ENCODE data around the gene MPEG1.

MPEG1 gene

DNA sequence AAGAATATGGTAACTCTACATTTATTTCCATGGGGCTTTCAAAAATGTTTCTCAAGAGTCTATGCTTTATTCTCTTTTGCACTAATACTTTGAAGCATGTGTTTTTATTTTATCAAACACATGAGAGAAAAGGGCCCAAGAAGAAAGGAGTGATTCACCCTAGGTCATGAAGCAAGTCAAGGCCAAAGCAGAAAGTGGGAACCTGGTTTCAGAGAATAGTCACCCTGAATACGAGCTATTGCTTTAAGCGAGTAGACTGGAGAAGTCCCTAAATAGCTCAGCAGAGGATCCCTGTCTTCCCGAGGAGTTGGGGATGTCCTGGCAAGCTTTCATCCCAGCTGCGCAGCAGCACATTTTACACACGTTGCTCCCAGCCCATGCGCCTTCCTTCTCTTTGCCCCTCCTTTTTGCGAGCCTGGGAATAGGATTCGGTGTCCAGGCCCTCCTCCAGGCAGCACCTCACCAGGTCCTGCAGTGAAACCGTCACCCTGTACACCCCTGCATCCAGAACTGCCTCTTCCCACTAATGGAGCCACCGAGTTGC is 19.1 kb downstream of the MPEG1 start:
- peaks cover 17% of the 10 kb centered on the region for H3K36me3 ChIP-seq (ENCODE audit: control insufficient read depth, insufficient read depth, low read length)
- H3K27me3 ChIP-seq (replicated peaks; ENCODE audit: control insufficient read depth, insufficient read depth, low read length), result no peaks in the 10 kb centered on the region
- no peak for DNase-seq (ENCODE audit: extremely low read depth, insufficient read length)
- H3K4me3 ChIP-seq (replicated peaks; ENCODE audit: low read depth, low read length), result no peak overlapping the region
- TF ChIP-seq, protein P1, sequence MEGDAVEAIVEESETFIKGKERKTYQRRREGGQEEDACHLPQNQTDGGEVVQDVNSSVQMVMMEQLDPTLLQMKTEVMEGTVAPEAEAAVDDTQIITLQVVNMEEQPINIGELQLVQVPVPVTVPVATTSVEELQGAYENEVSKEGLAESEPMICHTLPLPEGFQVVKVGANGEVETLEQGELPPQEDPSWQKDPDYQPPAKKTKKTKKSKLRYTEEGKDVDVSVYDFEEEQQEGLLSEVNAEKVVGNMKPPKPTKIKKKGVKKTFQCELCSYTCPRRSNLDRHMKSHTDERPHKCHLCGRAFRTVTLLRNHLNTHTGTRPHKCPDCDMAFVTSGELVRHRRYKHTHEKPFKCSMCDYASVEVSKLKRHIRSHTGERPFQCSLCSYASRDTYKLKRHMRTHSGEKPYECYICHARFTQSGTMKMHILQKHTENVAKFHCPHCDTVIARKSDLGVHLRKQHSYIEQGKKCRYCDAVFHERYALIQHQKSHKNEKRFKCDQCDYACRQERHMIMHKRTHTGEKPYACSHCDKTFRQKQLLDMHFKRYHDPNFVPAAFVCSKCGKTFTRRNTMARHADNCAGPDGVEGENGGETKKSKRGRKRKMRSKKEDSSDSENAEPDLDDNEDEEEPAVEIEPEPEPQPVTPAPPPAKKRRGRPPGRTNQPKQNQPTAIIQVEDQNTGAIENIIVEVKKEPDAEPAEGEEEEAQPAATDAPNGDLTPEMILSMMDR (IDR thresholded peaks at IDR 0.05; ENCODE audit: insufficient read depth, low read length, poor library complexity, severe bottlenecking), result no peak

DNA sequence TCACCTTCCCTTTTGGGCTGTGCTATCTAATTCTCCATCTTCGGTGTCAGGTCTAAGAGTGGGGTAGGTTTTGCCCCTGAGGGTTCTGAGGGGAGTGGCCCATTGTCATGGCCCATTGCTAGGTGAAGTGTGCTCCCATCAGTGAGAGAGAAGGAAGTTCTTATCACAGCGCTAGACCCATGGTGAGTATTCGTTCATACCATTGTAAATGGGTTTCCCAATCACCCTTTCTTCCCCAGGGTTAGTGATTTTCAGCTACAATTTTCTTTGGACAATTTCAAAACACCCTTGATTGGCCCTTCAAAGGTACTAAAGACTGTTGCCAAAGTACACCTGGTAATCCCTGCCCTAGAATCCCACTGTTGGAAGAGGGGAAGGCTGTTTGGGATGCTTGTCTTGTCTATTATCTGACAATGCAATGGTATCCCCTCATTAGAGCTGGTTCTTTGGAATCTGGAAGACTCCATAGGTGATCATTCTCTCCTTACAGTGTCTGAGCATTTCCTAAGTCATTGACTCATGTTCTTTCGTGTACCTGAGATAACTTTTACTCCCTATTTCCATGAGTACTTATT is 20.2 kb downstream of the MPEG1 start:
- TF ChIP-seq, protein P1 (IDR thresholded peaks at IDR 0.05; ENCODE audit: insufficient read depth, low read length, poor library complexity, severe bottlenecking), result no peak
- DNase-seq (ENCODE audit: extremely low read depth, insufficient read length), result no peak
- Histone ChIP-seq H3K4me3 (replicated peaks; ENCODE audit: low read depth, low read length) (no peak overlapping the region), H3K27me3 (replicated peaks; ENCODE audit: control insufficient read depth, insufficient read depth, low read length) (no peaks in the 10 kb centered on the region), H3K36me3 (ENCODE audit: control insufficient read depth, insufficient read depth, low read length) (peaks cover 20% of the 10 kb centered on the region)

DNA sequence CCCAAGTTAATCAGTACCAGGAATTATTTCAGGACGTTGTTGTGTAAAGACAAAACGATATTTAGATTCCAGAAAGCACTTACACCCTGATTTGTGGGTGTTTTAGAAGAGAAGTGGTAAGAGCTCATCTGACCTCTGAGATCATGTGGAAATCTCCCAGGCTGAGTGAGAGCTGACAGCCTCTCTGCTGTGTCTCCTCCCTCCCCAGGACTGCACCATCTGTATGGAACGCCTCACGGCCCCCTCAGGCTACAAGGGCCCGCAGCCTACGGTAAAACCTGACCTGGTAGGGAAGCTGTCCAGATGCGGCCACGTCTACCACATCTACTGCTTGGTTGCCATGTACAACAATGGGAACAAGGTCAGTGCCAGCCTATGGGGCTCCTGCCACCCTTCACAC is 20.8 kb downstream of the MPEG1 start:
- TF ChIP-seq, protein P1 (IDR thresholded peaks at IDR 0.05; ENCODE audit: insufficient read depth, low read length, poor library complexity, severe bottlenecking), result no peak
- Histone ChIP-seq H3K4me3 (replicated peaks; ENCODE audit: low read depth, low read length) (no peak overlapping the region), H3K36me3 (ENCODE audit: control insufficient read depth, insufficient read depth, low read length) (peaks cover 22% of the 10 kb centered on the region), H3K27me3 (replicated peaks; ENCODE audit: control insufficient read depth, insufficient read depth, low read length) (no peaks in the 10 kb centered on the region)
- no peak for DNase-seq (ENCODE audit: extremely low read depth, insufficient read length)

DNA sequence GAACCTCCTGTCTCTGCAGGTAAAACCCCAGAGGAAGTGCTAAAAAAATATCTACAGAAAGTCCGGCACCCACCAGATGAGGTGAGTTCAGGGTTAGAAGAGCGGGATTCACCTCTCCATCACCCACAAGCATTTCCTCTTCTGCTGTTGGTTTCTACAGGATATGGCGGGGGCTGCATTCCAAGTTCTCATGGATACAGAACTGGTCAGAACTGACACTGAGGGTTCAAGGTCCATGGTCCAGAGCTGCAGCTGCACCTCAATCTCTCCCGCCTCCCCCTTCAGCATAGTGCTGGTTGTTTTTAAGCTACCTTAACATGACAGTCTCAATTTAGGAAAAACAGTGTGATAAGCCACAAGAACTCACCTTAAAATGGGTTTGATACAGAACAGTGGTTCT is 21.6 kb downstream of the MPEG1 start:
- no peak for DNase-seq (ENCODE audit: extremely low read depth, insufficient read length)
- TF ChIP-seq, protein P1 (IDR thresholded peaks at IDR 0.05; ENCODE audit: insufficient read depth, low read length, poor library complexity, severe bottlenecking), result no peak
- Histone ChIP-seq H3K36me3 (ENCODE audit: control insufficient read depth, insufficient read depth, low read length) (peaks cover 22% of the 10 kb centered on the region), H3K4me3 (replicated peaks; ENCODE audit: low read depth, low read length) (no peak overlapping the region), H3K27me3 (replicated peaks; ENCODE audit: control insufficient read depth, insufficient read depth, low read length) (no peaks in the 10 kb centered on the region)

DNA sequence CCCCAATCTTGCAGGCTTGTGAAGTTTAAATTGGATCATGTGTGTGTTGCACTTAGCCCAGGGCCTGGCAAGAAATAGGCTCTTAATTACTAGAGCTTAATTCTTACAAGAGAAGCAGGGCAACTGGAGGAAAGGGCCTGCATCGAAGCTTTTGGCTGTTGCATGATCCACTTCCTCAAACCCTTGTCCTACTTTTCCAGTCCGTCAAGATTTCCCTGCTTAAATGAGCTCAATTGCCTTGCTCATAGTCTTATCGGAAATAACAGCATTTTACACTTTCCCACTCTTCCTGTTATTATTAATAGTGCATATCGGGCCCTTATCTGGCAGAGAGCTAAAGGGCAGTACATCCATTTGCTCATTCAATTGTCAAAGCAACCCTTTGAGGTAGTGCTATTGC is 22.7 kb downstream of the MPEG1 start:
- TF ChIP-seq, protein P1 (IDR thresholded peaks at IDR 0.05; ENCODE audit: insufficient read depth, low read length, poor library complexity, severe bottlenecking), result no peak
- no peak for DNase-seq (ENCODE audit: extremely low read depth, insufficient read length)
- no peak overlapping the region for H3K4me3 ChIP-seq (replicated peaks; ENCODE audit: low read depth, low read length)

DNA sequence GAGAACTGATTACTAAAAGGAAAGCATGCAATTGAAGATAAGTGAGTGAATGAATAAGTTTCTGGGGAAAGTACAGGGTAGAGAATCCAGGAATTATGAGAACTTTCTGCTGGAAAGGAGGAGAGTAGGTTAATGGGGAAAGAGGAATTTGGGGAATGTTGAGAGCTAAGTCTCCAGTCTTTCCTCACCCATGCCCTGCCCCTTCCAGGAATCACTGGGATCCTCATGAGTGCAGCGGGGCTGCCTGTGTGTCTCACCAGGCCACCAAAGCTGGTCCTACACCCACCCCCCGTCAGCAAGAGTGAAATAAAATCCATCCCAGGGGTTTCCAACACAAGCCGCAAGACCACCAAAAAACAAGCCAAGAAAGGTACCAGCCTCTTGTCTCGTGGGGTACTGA is 23.8 kb downstream of the MPEG1 start:
- H3K36me3 ChIP-seq (ENCODE audit: control insufficient read depth, insufficient read depth, low read length), result peaks cover 23% of the 10 kb centered on the region
- DNase-seq (ENCODE audit: extremely low read depth, insufficient read length), result no peak
- no peaks in the 10 kb centered on the region for H3K27me3 ChIP-seq (replicated peaks; ENCODE audit: control insufficient read depth, insufficient read depth, low read length)
- TF ChIP-seq, protein P1 (IDR thresholded peaks at IDR 0.05; ENCODE audit: insufficient read depth, low read length, poor library complexity, severe bottlenecking), result no peak
- no peak overlapping the region for H3K4me3 ChIP-seq (replicated peaks; ENCODE audit: low read depth, low read length)

More for the DNA sequence above, 22.7 kb downstream of the MPEG1 start:
- Histone ChIP-seq H3K36me3 (ENCODE audit: control insufficient read depth, insufficient read depth, low read length) (peaks cover 23% of the 10 kb centered on the region), H3K27me3 (replicated peaks; ENCODE audit: control insufficient read depth, insufficient read depth, low read length) (no peaks in the 10 kb centered on the region)

All from GM06990 (cell line).